Measurements from ENCODE around the gene INSIG2.

The INSIG2 gene

DNA sequence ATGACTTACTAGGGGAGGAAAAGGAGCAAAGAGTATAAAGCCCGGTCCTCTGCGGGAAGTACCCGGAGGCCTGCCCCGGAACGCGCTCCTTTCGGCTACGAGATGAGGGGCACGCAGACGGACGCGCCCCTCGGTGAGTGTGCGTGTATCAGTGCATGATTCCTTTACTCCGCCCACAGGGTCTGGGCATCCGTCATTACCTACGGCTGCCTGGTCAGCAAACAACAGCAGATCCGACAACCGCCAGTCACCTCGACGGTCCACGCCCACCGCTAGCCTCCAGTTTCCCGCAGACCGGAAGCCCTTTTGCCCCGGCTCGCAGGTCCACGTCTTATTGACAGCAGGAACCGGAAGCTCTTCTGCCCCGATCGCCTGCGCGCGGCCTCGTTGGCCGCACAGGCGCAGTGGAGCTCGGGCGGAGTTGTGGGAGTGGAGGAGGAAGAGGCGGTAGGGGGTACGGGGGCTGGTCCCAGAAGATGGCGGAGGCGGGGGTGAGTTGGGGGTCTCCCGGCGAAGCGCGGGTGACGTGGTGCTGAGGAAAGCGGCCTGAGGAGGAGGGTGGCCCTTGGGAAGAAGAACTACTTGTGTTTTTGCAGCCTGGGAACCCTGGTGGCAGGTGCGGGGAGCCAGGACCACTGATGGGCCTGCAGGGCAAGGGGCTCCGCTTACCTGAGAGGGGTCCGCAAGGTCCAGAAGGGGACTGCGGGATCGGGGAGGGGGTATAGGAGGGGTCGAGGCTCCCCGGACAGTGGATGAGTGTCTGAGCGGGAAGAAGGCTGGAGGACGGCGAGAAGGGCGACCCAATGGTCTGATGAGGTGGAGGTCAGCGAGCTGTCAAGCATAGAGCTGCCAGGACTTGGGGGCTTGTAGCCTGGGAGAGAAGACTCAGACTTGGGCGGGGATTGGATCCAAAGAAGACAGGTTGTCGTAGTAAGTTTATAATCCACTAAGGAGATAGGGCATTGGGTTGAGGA lies at the start of gene INSIG2:
INSIG2 (plus strand) TSS at position 421 of the 974 bp plus-strand sequence. CDS start 8,086 bp downstream, outside the sequence.
- peaks cover 13% of the 10 kb centered on the region for H3K27me3 Mint-ChIP-seq (ENCODE audit: low read depth)
- peak within 1 kb of the TSS; percentile 92 for H3K27ac Mint-ChIP-seq
- H3K9me3 Mint-ChIP-seq, result no peaks in the 10 kb centered on the region
- H3K4me3 Mint-ChIP-seq, result peak within 1 kb of the TSS; percentile 94
- peaks cover 2% of the 10 kb centered on the region for H3K36me3 Mint-ChIP-seq (ENCODE audit: low read depth)
- peak; percentile 98 for DNase-seq (ENCODE audit: low spot score)
- peaks cover 21% of the 10 kb centered on the region for H3K4me1 Mint-ChIP-seq (ENCODE audit: low read depth)

DNA sequence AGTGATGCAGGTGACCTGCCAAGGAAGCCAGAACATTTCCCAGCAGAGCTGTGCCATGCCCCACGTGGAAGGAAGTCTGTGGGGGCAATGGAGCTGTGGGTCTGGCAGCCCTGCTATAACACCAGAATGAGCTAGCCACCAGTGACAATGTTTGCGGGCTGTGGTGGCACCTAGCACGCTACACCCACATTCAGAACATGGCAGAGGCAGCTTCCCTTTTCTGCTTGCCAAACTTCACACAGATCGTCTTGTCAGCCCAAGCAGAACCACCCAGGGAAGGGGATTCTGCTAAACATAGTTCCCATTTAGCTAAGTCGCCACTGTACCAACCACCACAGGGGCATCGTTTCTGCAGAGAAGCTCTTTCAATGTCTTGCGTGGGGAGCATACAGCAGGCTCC lies 47.4 kb upstream of the INSIG2 start:
- Mint-ChIP-seq H3K27me3 (ENCODE audit: low read depth) (peaks cover 31% of the 10 kb centered on the region), H3K9me3 (peaks cover 11% of the 10 kb centered on the region), H3K4me3 (no peak overlapping the region), H3K36me3 (ENCODE audit: low read depth) (no peaks in the 10 kb centered on the region), H3K4me1 (ENCODE audit: low read depth) (no peaks in the 10 kb centered on the region), H3K27ac (no peak overlapping the region)
- no peak for DNase-seq (ENCODE audit: low spot score)

DNA sequence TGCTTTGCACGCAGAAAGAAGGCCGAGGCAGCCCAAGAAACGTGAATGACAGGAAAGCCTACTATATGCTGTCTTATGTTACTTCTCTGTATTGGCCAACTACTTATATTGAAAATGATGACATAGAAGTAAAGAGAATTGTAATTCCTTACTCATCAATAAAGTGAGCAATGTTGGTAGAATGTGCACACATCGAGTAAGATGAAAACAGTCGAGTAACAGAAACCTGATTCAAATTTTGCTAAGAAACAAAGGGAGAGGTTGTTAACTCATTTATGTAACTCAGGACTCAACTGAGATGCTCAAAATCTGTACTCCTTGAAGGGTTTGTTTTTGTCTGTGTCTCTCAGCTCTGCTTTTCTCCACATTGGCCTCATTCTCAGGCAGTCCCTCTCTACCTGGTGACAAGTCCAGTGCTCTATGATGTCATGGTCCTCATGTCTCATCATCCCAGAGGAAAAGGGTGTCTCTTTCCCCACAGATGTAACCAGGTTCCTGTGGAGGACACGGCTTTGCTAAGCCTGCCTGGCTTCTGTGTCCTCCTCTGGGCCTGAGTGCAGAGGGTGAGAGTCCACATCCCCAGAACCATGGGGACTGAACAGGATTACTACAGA lies 44.1 kb upstream of the INSIG2 start:
- Mint-ChIP-seq H3K9me3 (no peaks in the 10 kb centered on the region), H3K4me1 (ENCODE audit: low read depth) (peaks cover 6% of the 10 kb centered on the region), H3K36me3 (ENCODE audit: low read depth) (no peaks in the 10 kb centered on the region), H3K27ac (no peak overlapping the region), H3K4me3 (no peak overlapping the region), H3K27me3 (ENCODE audit: low read depth) (peaks cover 23% of the 10 kb centered on the region)
- DNase-seq (ENCODE audit: low spot score), result no peak

DNA sequence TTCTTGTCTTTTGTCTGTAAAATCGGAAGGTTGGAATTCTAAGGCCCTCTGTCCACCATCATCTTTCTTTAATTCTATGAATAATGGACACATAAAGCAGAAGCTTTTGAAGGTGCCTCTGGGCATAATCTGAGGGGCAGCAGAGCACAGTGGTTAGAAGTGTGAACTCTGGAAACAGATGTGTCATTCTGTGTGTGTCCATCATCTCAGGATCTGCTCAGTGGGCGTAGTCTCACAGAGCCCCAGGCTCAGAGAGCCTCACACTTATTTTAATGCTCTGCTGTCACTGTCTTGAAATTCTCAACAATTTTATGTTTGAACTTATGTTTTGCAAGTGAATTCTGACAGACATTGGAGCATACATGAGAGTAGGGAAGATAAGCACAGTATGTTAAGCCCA lies 43.4 kb upstream of the INSIG2 start:
- no peaks in the 10 kb centered on the region for H3K36me3 Mint-ChIP-seq (ENCODE audit: low read depth)

DNA sequence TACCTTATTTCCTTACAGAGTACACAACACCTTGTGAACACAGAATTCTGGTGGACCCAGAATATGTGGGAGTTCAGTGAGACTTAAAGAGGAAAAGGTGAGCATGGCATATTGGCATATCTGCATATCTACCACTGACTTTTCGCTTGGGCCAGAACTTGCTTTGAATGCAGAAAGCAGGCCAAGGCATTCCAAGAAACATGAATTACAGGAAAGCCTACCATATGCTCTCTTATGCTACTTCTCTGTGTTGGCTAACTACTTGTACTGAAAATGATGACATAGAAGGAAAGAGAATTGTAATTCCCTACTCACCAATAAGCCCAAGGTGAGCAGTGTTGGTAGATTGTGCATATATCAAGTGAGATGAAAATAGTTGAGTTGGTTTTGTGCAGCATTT lies 43.0 kb upstream of the INSIG2 start:
- Mint-ChIP-seq H3K36me3 (ENCODE audit: low read depth) (no peaks in the 10 kb centered on the region), H3K4me1 (ENCODE audit: low read depth) (peaks cover 9% of the 10 kb centered on the region), H3K27ac (no peak overlapping the region), H3K27me3 (ENCODE audit: low read depth) (peaks cover 26% of the 10 kb centered on the region), H3K4me3 (no peak overlapping the region), H3K9me3 (no peaks in the 10 kb centered on the region)
- no peak for DNase-seq (ENCODE audit: low spot score)

More for the DNA sequence above, 43.4 kb upstream of the INSIG2 start:
- DNase-seq (ENCODE audit: low spot score), result no peak
- Mint-ChIP-seq H3K27ac (no peak overlapping the region), H3K27me3 (ENCODE audit: low read depth) (peaks cover 22% of the 10 kb centered on the region), H3K9me3 (no peaks in the 10 kb centered on the region), H3K4me3 (no peak overlapping the region), H3K4me1 (ENCODE audit: low read depth) (peaks cover 7% of the 10 kb centered on the region)

DNA sequence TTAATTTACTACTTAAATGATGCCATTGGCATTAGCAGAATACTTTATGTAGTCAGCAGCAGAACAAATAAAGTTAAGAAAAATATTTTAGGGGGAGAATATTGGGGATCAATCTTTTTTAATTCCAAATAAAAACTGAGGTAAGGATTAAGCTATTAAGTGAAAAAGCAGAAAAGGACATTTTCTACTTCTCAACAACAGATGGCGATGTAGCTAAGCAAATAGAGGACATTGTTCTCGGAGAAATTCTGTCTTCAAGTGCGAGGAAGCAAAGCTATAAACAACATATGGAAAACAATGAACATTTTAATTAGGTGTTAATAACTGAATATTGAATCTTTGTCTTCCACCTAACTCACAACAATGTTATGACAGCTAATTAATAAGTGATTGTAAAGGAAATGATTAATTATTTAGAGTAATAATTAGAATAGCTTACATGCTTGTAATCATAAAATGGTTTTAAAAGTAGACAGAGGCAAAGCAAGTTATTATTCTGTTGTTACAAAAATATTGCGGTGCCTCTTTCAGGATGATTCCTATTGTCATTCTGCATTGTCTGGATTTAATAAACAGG lies 41.5 kb upstream of the INSIG2 start:
- Mint-ChIP-seq H3K4me3 (no peak overlapping the region), H3K36me3 (ENCODE audit: low read depth) (no peaks in the 10 kb centered on the region), H3K27ac (no peak overlapping the region), H3K4me1 (ENCODE audit: low read depth) (peaks cover 9% of the 10 kb centered on the region), H3K9me3 (no peaks in the 10 kb centered on the region), H3K27me3 (ENCODE audit: low read depth) (peaks cover 33% of the 10 kb centered on the region)
- DNase-seq (ENCODE audit: low spot score), result no peak

DNA sequence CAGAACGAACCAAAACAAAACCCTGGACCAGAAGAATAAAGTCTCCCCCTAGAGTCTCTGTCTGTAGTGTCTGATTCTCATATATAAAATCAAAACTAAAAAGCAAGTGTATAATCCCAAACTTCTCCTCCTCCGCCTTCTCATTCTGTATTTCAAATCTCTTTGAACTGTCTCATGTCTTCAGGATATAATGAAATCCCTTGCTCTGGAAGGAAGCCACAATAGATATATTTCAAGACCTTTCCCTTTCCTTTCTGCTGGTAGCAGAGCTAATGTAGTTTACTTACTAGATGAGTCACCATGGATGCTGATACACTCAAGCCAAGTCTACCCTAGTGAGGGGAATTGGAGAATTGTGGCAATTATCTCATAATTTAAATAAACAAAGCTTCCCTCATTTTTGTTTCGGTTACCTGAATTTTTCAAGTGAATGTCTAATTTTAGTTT lies 40.9 kb upstream of the INSIG2 start:
- Mint-ChIP-seq H3K27ac (no peak overlapping the region), H3K9me3 (no peaks in the 10 kb centered on the region), H3K27me3 (ENCODE audit: low read depth) (peaks cover 36% of the 10 kb centered on the region)

DNA sequence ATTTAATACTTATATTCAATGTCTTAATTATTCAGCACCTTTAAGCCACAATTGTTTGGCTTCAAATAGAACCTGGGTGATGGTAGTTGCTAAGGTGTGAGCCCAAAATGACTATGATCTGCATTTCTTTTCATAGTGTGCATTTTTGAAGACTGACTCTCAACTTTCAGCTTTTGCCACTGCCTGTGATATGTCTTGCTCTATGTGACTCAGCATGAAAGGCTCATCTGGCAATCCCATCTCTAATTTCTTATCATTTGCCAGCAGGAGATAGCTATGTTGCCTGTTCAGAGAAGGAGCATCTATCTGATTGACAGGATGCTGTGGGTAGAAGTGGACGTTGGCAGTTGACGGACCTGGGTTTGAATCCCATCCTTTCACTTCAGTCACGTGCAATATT lies 39.9 kb upstream of the INSIG2 start:
- Mint-ChIP-seq H3K27me3 (ENCODE audit: low read depth) (peaks cover 29% of the 10 kb centered on the region), H3K4me3 (no peak overlapping the region), H3K36me3 (ENCODE audit: low read depth) (no peaks in the 10 kb centered on the region), H3K4me1 (ENCODE audit: low read depth) (peaks cover 9% of the 10 kb centered on the region), H3K9me3 (no peaks in the 10 kb centered on the region), H3K27ac (no peak overlapping the region)
- no peak for DNase-seq (ENCODE audit: low spot score)

More for the DNA sequence above, 40.9 kb upstream of the INSIG2 start:
- no peak for DNase-seq (ENCODE audit: low spot score)
- Mint-ChIP-seq H3K4me3 (no peak overlapping the region), H3K4me1 (ENCODE audit: low read depth) (peaks cover 9% of the 10 kb centered on the region), H3K36me3 (ENCODE audit: low read depth) (no peaks in the 10 kb centered on the region)

DNA sequence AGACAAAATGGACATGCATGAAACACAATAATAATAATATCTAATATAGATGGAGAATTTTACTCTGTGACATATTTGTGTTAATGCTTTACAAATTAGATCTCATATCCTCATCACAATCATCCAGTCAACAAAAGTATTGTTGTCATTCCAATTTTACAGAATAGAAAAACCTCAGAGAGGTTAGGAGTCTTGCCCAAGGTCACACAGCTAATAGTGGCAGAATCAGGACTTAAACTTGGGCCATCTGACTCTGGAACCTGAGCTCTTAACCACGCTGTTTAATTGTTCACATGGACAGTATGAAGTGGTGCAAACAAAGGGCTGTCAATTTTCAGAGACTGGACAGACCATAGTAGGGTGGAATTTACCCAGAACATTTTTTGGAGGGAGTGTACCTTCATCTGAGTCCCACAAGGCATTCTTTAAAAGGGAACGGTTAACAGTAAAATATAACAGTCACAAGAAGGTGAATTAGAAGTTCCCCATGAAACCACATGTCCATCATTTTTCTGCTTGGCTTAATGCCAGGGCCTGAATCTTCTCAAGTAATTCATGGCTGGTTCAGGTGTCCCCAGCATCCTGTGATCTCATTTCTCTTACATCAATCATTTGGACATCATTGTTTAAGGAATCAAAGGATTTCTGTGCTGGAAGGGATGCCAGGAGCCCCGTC lies 39.0 kb upstream of the INSIG2 start:
- peaks cover 27% of the 10 kb centered on the region for H3K27me3 Mint-ChIP-seq (ENCODE audit: low read depth)
- H3K4me3 Mint-ChIP-seq, result no peak overlapping the region
- H3K27ac Mint-ChIP-seq, result no peak overlapping the region
- no peaks in the 10 kb centered on the region for H3K36me3 Mint-ChIP-seq (ENCODE audit: low read depth)
- DNase-seq (ENCODE audit: low spot score), result no peak
- H3K9me3 Mint-ChIP-seq, result no peaks in the 10 kb centered on the region
- peaks cover 9% of the 10 kb centered on the region for H3K4me1 Mint-ChIP-seq (ENCODE audit: low read depth)

DNA sequence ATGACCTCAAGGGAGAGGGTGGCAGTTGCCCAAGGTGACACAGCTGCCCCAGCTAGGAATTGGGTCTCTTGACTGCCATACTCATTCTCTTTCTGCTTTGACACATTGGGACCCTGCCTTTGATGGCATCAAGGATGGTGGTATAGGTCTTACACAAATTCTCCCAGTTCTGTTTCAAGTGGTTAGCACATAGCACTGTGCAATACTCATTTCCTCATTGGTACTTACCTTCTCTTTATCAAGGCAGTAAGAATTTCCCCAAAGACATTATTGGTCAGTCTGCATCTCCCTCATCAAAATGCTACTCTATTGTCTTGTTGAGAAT lies 38.5 kb upstream of the INSIG2 start:
- Mint-ChIP-seq H3K9me3 (no peaks in the 10 kb centered on the region), H3K4me3 (no peak overlapping the region), H3K36me3 (ENCODE audit: low read depth) (no peaks in the 10 kb centered on the region), H3K27ac (no peak overlapping the region), H3K4me1 (ENCODE audit: low read depth) (peaks cover 9% of the 10 kb centered on the region), H3K27me3 (ENCODE audit: low read depth) (peaks cover 27% of the 10 kb centered on the region)
- no peak for DNase-seq (ENCODE audit: low spot score)

DNA sequence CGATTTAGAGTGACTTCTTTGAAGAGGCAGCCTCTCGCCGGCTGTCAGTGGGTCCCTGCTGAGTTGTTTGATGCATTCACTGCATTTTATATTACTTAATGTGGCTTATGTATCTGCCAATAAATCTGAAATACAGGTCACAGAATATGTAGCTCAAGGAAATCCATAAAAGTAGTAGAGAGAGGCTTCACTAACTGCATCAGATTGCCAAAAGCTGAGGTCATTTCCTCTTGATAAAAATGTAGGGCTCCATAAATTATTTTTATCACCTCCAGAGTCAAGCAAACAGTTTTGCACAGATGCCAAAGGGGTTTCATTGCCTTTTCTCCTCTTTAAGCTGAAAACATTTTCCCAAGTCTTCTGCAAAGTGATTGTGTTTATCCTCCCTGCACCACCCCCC lies 37.9 kb upstream of the INSIG2 start:
- H3K27me3 Mint-ChIP-seq (ENCODE audit: low read depth), result peaks cover 32% of the 10 kb centered on the region

DNA sequence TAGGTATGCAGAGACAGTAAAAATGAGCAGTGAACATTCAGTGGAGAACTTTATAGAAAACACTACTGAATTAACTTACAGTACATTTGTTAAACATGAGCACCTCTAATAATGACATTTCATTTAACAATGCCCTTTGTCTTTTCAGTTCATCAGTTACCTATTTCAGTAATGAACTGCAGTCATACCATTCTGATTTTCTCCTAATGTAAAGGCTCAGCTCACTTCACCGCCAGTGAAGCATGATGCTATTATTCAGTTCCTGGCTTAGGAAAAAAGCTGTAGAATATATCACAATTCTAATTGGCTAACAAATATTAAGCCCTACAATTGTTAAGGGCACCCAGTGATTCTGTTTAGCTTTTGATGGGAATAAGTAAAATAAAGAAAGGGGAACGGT lies 37.3 kb upstream of the INSIG2 start:
- H3K27me3 Mint-ChIP-seq (ENCODE audit: low read depth), result peaks cover 38% of the 10 kb centered on the region
- H3K9me3 Mint-ChIP-seq, result no peaks in the 10 kb centered on the region
- H3K36me3 Mint-ChIP-seq (ENCODE audit: low read depth), result no peaks in the 10 kb centered on the region
- DNase-seq (ENCODE audit: low spot score), result no peak
- H3K4me3 Mint-ChIP-seq, result no peak overlapping the region
- peaks cover 9% of the 10 kb centered on the region for H3K4me1 Mint-ChIP-seq (ENCODE audit: low read depth)
- H3K27ac Mint-ChIP-seq, result no peak overlapping the region

More for the DNA sequence above, 37.9 kb upstream of the INSIG2 start:
- no peak for DNase-seq (ENCODE audit: low spot score)
- Mint-ChIP-seq H3K4me1 (ENCODE audit: low read depth) (peaks cover 9% of the 10 kb centered on the region), H3K36me3 (ENCODE audit: low read depth) (no peaks in the 10 kb centered on the region), H3K4me3 (no peak overlapping the region), H3K9me3 (no peaks in the 10 kb centered on the region), H3K27ac (no peak overlapping the region)

DNA sequence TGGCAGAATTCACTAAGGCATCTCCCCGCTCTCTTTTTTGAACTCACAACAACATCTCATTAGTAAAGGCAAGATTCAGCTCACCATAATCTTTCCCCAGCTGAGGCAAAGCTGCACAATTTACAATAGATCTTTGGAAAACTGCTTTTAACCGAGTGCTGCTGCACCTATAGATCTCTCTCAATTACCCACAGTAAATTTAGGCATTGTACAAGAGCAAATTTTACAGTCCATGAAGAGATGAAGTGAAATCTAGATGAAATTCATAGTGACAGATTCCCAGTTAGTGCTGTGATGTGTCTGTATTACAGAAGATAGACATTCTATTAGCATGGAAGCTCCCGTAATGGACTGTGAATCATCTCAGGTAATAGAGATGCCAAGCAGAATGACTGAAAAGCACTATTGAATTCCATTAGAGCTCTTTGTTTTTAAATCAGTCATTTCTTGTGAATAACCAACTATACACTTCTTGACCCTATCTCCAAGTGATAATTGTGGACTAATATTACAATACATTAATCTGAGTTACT lies 36.4 kb upstream of the INSIG2 start:
- Mint-ChIP-seq H3K27ac (no peak overlapping the region), H3K4me3 (no peak overlapping the region), H3K9me3 (no peaks in the 10 kb centered on the region), H3K27me3 (ENCODE audit: low read depth) (peaks cover 38% of the 10 kb centered on the region), H3K36me3 (ENCODE audit: low read depth) (no peaks in the 10 kb centered on the region), H3K4me1 (ENCODE audit: low read depth) (peaks cover 9% of the 10 kb centered on the region)
- no peak for DNase-seq (ENCODE audit: low spot score)

Data from T-helper 2 cell treated with Interferon-gamma antibody and Interleukin-4, amounts not matched to agents 5 μg/mL and 100 μg/mL, for 36 hours (primary cell).